SK-N-SH (cell line): ENCODE data around the gene CAPN10.

Experiments
- CTCF ChIP-seq: fragments of 200-600 bp; sonication (generic); IDR thresholded peaks from 2 replicates; pipeline ENCODE4 v1.6.1; 2017; ENCODE audit warnings: antibody characterized with exemption, mild to moderate bottlenecking, moderate library complexity
- EP300 ChIP-seq, 2 experiments: IDR thresholded peaks; 2 replicates each; pipeline versions ENCODE4 v1.4.0 to v1.6.1; 2012; ENCODE audit warnings: borderline replicate concordance in 1 of 2, low read depth in 1 of 2, low read length in 1 of 2
- EZH2phosphoT487 ChIP-seq: fragments of 200-600 bp; sonication (generic); IDR thresholded peaks from 2 replicates; pipeline ENCODE4 v1.6.1; 2017; ENCODE audit warnings: low read depth, mixed run types, mild to moderate bottlenecking, antibody characterized with exemption, moderate library complexity, borderline replicate concordance
- IRF3 ChIP-seq: fragments of 150-350 bp; IDR thresholded peaks from 2 replicates; pipeline ENCODE4 v1.6.1; 2016; ENCODE audit warnings: mild to moderate bottlenecking, low read depth, low read length
- MEF2A ChIP-seq: IDR thresholded peaks from 2 replicates; pipeline ENCODE4 v1.4.0; 2012; ENCODE audit warnings: low read depth, borderline replicate concordance
- SMC3 ChIP-seq: IDR thresholded peaks from 2 replicates; pipeline ENCODE4 v1.6.1; 2012; ENCODE audit warnings: low read depth, low read length, improper control_type of control experiment
- TAF1 ChIP-seq: IDR thresholded peaks from 2 replicates; pipeline ENCODE4 v1.6.1; 2012; ENCODE audit warnings: low read depth, mild to moderate bottlenecking, low read length, moderate library complexity, borderline replicate concordance
- YY1 ChIP-seq: IDR thresholded peaks from 2 replicates; pipeline ENCODE4 v1.4.0; 2012; ENCODE audit warnings: low read depth, mild to moderate bottlenecking
- TF ChIP-seq, protein P1 (sequence below): IDR thresholded peaks from 2 replicates; pipeline ENCODE4 v1.4.0; 2012; ENCODE audit warnings: low read depth, borderline replicate concordance

GRCh38 chr2:240560480-240561324 lies 25.8 kb upstream of the CAPN10 start:
- peak; percentile 39 for TF ChIP-seq CTCF
- no peak for TF ChIP-seq IRF3
- TF ChIP-seq TAF1 = peak; percentile 50
- no peak for TF ChIP-seq YY1
- TF ChIP-seq EZH2phosphoT487 = no peak
- no peak for TF ChIP-seq MEF2A
- TF ChIP-seq EP300 (IDR thresholded peaks at IDR 0.05; ENCODE audit: borderline replicate concordance in 1 of 2, low read depth in 1 of 2, low read length in 1 of 2) = no peak
- TF ChIP-seq SMC3 = no peak
- TF ChIP-seq, protein P1, sequence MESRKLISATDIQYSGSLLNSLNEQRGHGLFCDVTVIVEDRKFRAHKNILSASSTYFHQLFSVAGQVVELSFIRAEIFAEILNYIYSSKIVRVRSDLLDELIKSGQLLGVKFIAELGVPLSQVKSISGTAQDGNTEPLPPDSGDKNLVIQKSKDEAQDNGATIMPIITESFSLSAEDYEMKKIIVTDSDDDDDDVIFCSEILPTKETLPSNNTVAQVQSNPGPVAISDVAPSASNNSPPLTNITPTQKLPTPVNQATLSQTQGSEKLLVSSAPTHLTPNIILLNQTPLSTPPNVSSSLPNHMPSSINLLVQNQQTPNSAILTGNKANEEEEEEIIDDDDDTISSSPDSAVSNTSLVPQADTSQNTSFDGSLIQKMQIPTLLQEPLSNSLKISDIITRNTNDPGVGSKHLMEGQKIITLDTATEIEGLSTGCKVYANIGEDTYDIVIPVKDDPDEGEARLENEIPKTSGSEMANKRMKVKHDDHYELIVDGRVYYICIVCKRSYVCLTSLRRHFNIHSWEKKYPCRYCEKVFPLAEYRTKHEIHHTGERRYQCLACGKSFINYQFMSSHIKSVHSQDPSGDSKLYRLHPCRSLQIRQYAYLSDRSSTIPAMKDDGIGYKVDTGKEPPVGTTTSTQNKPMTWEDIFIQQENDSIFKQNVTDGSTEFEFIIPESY = no peak
